ENCODE results near the gene C11orf65.
A peak's percentile ranks its signal among the peaks of the same experiment; 100 is the strongest.

C11orf65 gene

GRCh38 chr11:108497317-108498045 lies 30.2 kb upstream of the C11orf65 start:
- Histone ChIP-seq H3K4me3 (ENCODE audit: low read length) (peak overlapping the region; percentile 60), H3K4me2 (ENCODE audit: low read depth, low read length) (peak overlapping the region; percentile 66), H3K36me3 (replicated peaks; ENCODE audit: insufficient read depth, low read length) (no peaks in the 10 kb centered on the region), H3K9me3 (replicated peaks; ENCODE audit: insufficient read depth, low read length) (no peaks in the 10 kb centered on the region), H2AFZ (ENCODE audit: low read length) (peak overlapping the region; percentile 62), H3K9ac (ENCODE audit: low read length) (peak overlapping the region; percentile 52; the same call in 1 of the 2 replicates), H3K27ac (ENCODE audit: low read length) (peak overlapping the region; percentile 34; the same call in 1 of the 2 replicates), H3K4me1 (ENCODE audit: low read length) (no peaks in the 10 kb centered on the region), H3F3A (ENCODE audit: insufficient read depth, low read length) (no peaks in the 10 kb centered on the region; the same call in 1 of the 2 replicates), H4K20me1 (ENCODE audit: insufficient read depth, low read length) (no peaks in the 10 kb centered on the region), H3K9me2 (replicated peaks; ENCODE audit: insufficient read depth, low read length) (no peaks in the 10 kb centered on the region), H3K27me3 (replicated peaks; ENCODE audit: insufficient read depth, low read length) (no peaks in the 10 kb centered on the region), H3K79me2 (ENCODE audit: low read length) (no peaks in the 10 kb centered on the region)
- TF ChIP-seq EZH2phosphoT487 (IDR thresholded peaks at IDR 0.05; ENCODE audit: low read length) = no peak
- no peak for TF ChIP-seq EZH2 (optimal IDR thresholded peaks at IDR 0.05; ENCODE audit: low read depth, low read length)
- no peak for TF ChIP-seq CTCF (IDR thresholded peaks at IDR 0.05; ENCODE audit: low read length)
- DNase-seq = peak; percentile 7

GRCh38 chr11:108496643-108497256 lies 29.4 kb upstream of the C11orf65 start:
- H3K9me2 ChIP-seq (replicated peaks; ENCODE audit: insufficient read depth, low read length) = no peaks in the 10 kb centered on the region
- H3F3A ChIP-seq (ENCODE audit: insufficient read depth, low read length) = no peaks in the 10 kb centered on the region; the same call in 1 of the 2 replicates
- no peak overlapping the region for H3K27ac ChIP-seq (ENCODE audit: low read length)
- no peak overlapping the region for H3K9ac ChIP-seq (ENCODE audit: low read length)
- no peaks in the 10 kb centered on the region for H3K36me3 ChIP-seq (replicated peaks; ENCODE audit: insufficient read depth, low read length)
- no peaks in the 10 kb centered on the region for H3K79me2 ChIP-seq (ENCODE audit: low read length)
- H3K4me2 ChIP-seq (ENCODE audit: low read depth, low read length) = no peak overlapping the region
- no peaks in the 10 kb centered on the region for H3K27me3 ChIP-seq (replicated peaks; ENCODE audit: insufficient read depth, low read length)
- H3K4me3 ChIP-seq (ENCODE audit: low read length) = no peak overlapping the region; the same call in 1 of the 2 replicates
- no peaks in the 10 kb centered on the region for H3K4me1 ChIP-seq (ENCODE audit: low read length)
- TF ChIP-seq EZH2phosphoT487 (IDR thresholded peaks at IDR 0.05; ENCODE audit: low read length) = no peak
- no peak for DNase-seq
- no peak overlapping the region for H2AFZ ChIP-seq (ENCODE audit: low read length)
- H4K20me1 ChIP-seq (ENCODE audit: insufficient read depth, low read length) = no peaks in the 10 kb centered on the region
- H3K9me3 ChIP-seq (replicated peaks; ENCODE audit: insufficient read depth, low read length) = no peaks in the 10 kb centered on the region

- DNase-seq = no peak
- no peak overlapping the region for H3K4me2 ChIP-seq (ENCODE audit: low read depth, low read length)
- no peaks in the 10 kb centered on the region for H3F3A ChIP-seq (ENCODE audit: insufficient read depth, low read length)
- no peak overlapping the region for H3K9ac ChIP-seq (ENCODE audit: low read length)
- H2AFZ ChIP-seq (ENCODE audit: low read length) = no peak overlapping the region
- no peaks in the 10 kb centered on the region for H3K27me3 ChIP-seq (replicated peaks; ENCODE audit: insufficient read depth, low read length)
- H3K9me2 ChIP-seq (replicated peaks; ENCODE audit: insufficient read depth, low read length) = no peaks in the 10 kb centered on the region
- H3K9me3 ChIP-seq (replicated peaks; ENCODE audit: insufficient read depth, low read length) = no peaks in the 10 kb centered on the region
- TF ChIP-seq EZH2 (optimal IDR thresholded peaks at IDR 0.05; ENCODE audit: low read depth, low read length) (no peak), EZH2phosphoT487 (IDR thresholded peaks at IDR 0.05; ENCODE audit: low read length) (no peak), CTCF (IDR thresholded peaks at IDR 0.05; ENCODE audit: low read length) (no peak)
- no peaks in the 10 kb centered on the region for H3K36me3 ChIP-seq (replicated peaks; ENCODE audit: insufficient read depth, low read length)
- no peak overlapping the region for H3K4me3 ChIP-seq (ENCODE audit: low read length)
- H4K20me1 ChIP-seq (ENCODE audit: insufficient read depth, low read length) = no peaks in the 10 kb centered on the region
- no peaks in the 10 kb centered on the region for H3K79me2 ChIP-seq (ENCODE audit: low read length)
- H3K4me1 ChIP-seq (ENCODE audit: low read length) = no peaks in the 10 kb centered on the region
- no peak overlapping the region for H3K27ac ChIP-seq (ENCODE audit: low read length)
Observed at GRCh38 chr11:108495326-108495725, 28.0 kb upstream of the C11orf65 start.

GRCh38 chr11:108494182-108494581 lies 26.9 kb upstream of the C11orf65 start:
- H3K4me3 ChIP-seq (ENCODE audit: low read length) = no peak overlapping the region
- no peaks in the 10 kb centered on the region for H3F3A ChIP-seq (ENCODE audit: insufficient read depth, low read length)
- DNase-seq = no peak
- H3K9me3 ChIP-seq (replicated peaks; ENCODE audit: insufficient read depth, low read length) = no peaks in the 10 kb centered on the region
- no peak overlapping the region for H3K9ac ChIP-seq (ENCODE audit: low read length)
- no peaks in the 10 kb centered on the region for H3K27me3 ChIP-seq (replicated peaks; ENCODE audit: insufficient read depth, low read length)
- H3K27ac ChIP-seq (ENCODE audit: low read length) = no peak overlapping the region
- no peaks in the 10 kb centered on the region for H3K9me2 ChIP-seq (replicated peaks; ENCODE audit: insufficient read depth, low read length)
- no peak for TF ChIP-seq EZH2phosphoT487 (IDR thresholded peaks at IDR 0.05; ENCODE audit: low read length)
- no peak for TF ChIP-seq EZH2 (optimal IDR thresholded peaks at IDR 0.05; ENCODE audit: low read depth, low read length)
- no peak for TF ChIP-seq CTCF (IDR thresholded peaks at IDR 0.05; ENCODE audit: low read length)
- no peaks in the 10 kb centered on the region for H4K20me1 ChIP-seq (ENCODE audit: insufficient read depth, low read length)
- H2AFZ ChIP-seq (ENCODE audit: low read length) = no peak overlapping the region
- no peaks in the 10 kb centered on the region for H3K36me3 ChIP-seq (replicated peaks; ENCODE audit: insufficient read depth, low read length)
- no peaks in the 10 kb centered on the region for H3K4me1 ChIP-seq (ENCODE audit: low read length)
- H3K79me2 ChIP-seq (ENCODE audit: low read length) = no peaks in the 10 kb centered on the region
- H3K4me2 ChIP-seq (ENCODE audit: low read depth, low read length) = no peak overlapping the region
